SK-N-MC (cell line): ENCODE data around the gene ST8SIA6.
"Not testable (repeated sequence)": the region's sequence is repeated elsewhere in the genome, so short reads cannot be mapped to it uniquely, and the experiment has no call there.

Experiments used
- DNase-seq: peaks from one replicate; pipeline ENCODE4 v3.0.0-alpha.2; 2011; ENCODE audit warnings: low read depth, low spot score
- H3K27ac ChIP-seq: fragments of 200-600 bp; sonication (generic); 2 replicates; pipeline ENCODE4 v1.5.1; 2016; ENCODE audit warnings: mixed run types
- H3K36me3 ChIP-seq: fragments of 200-600 bp; sonication (generic); 2 replicates; pipeline ENCODE4 v1.6.1; 2017; ENCODE audit warnings: antibody characterized with exemption, low read length, mixed read lengths; ENCODE audit not compliant: insufficient read depth
- H3K4me3 ChIP-seq: fragments of 200-600 bp; sonication (generic); 2 replicates; pipeline ENCODE4 v1.5.1; 2016
- H3K9ac ChIP-seq: fragments of 200-600 bp; sonication (generic); 2 replicates; pipeline ENCODE4 v1.8.0; 2017; ENCODE audit warnings: mixed run types, mixed read lengths; ENCODE audit not compliant: insufficient read length
- H3K9me3 ChIP-seq: fragments of 200-600 bp; sonication (generic); 2 replicates; pipeline ENCODE4 v1.6.1; 2017; ENCODE audit warnings: low read depth, mild to moderate bottlenecking, antibody characterized with exemption, low read length, moderate library complexity, mixed read lengths
- EZH2 ChIP-seq: fragments of 200-600 bp; sonication (generic); IDR thresholded peaks from one replicate; pipeline ENCODE4 v1.6.1; 2017; ENCODE audit warnings: antibody characterized with exemption
- FOXP2 ChIP-seq: optimal IDR thresholded peaks from 2 replicates; pipeline ENCODE3; 2011; ENCODE audit warnings: mild to moderate bottlenecking, moderate library complexity; ENCODE audit not compliant: insufficient read depth; ENCODE audit errors: extremely low read length, control extremely low read depth
- POLR2AphosphoS5 ChIP-seq: IDR thresholded peaks from 2 replicates; pipeline ENCODE4 v1.6.1; 2012; ENCODE audit warnings: mild to moderate bottlenecking, low read depth, low read length, borderline replicate concordance

Gene ST8SIA6

GRCh38 chr10:17452060-17452841 lies 2.1 kb downstream of the ST8SIA6 start:
- Histone ChIP-seq H3K4me3 (no peak overlapping the region), H3K27ac (no peak overlapping the region), H3K9me3 (no peaks in the 10 kb centered on the region), H3K36me3 (no peaks in the 10 kb centered on the region), H3K9ac (no peak overlapping the region)
- TF ChIP-seq FOXP2 (no peak), POLR2AphosphoS5 (no peak)
- DNase-seq = no peak

- Histone ChIP-seq H3K27ac (no peak overlapping the region), H3K9me3 (no peaks in the 10 kb centered on the region), H3K9ac (no peak overlapping the region), H3K36me3 (no peaks in the 10 kb centered on the region), H3K4me3 (no peak overlapping the region)
- TF ChIP-seq FOXP2 = no peak
- no peak for TF ChIP-seq POLR2AphosphoS5
- no peak for TF ChIP-seq EZH2
- DNase-seq = no peak
These were observed 4.4 kb downstream of the ST8SIA6 start for GRCh38 chr10:17450024-17450423.

- no peaks in the 10 kb centered on the region for H3K36me3 ChIP-seq
- no peak for TF ChIP-seq POLR2AphosphoS5
- no peak for TF ChIP-seq EZH2
- TF ChIP-seq FOXP2 = no peak
- no peak for DNase-seq
- H3K4me3 ChIP-seq = no peak overlapping the region
- no peaks in the 10 kb centered on the region for H3K9me3 ChIP-seq
- no peak overlapping the region for H3K9ac ChIP-seq
- H3K27ac ChIP-seq = no peak overlapping the region
These were observed 8.9 kb downstream of the ST8SIA6 start for GRCh38 chr10:17445400-17445998.

- Histone ChIP-seq H3K36me3 (no peaks in the 10 kb centered on the region), H3K9ac (no peak overlapping the region), H3K9me3 (no peaks in the 10 kb centered on the region), H3K27ac (no peak overlapping the region), H3K4me3 (no peak overlapping the region)
- TF ChIP-seq FOXP2 = no peak
- no peak for TF ChIP-seq POLR2AphosphoS5
- TF ChIP-seq EZH2 = no peak
- DNase-seq = no peak
These were observed 10.0 kb downstream of the ST8SIA6 start for GRCh38 chr10:17444388-17444714.

GRCh38 chr10:17443707-17444387 lies 10.5 kb downstream of the ST8SIA6 start:
- Histone ChIP-seq H3K9me3 (no peaks in the 10 kb centered on the region), H3K4me3 (no peak overlapping the region), H3K27ac (no peak overlapping the region), H3K9ac (no peak overlapping the region), H3K36me3 (no peaks in the 10 kb centered on the region)
- TF ChIP-seq EZH2 = no peak
- TF ChIP-seq FOXP2 = no peak
- TF ChIP-seq POLR2AphosphoS5 = no peak
- no peak for DNase-seq

- no peak for TF ChIP-seq POLR2AphosphoS5
- no peak for TF ChIP-seq EZH2
- no peak for TF ChIP-seq FOXP2
- DNase-seq = no peak
- no peak overlapping the region for H3K9ac ChIP-seq
- no peak overlapping the region for H3K4me3 ChIP-seq
- H3K27ac ChIP-seq = no peak overlapping the region
- H3K9me3 ChIP-seq = no peaks in the 10 kb centered on the region
- no peaks in the 10 kb centered on the region for H3K36me3 ChIP-seq
These were observed 15.8 kb downstream of the ST8SIA6 start for GRCh38 chr10:17438583-17438982.

GRCh38 chr10:17436578-17436977 lies 17.8 kb downstream of the ST8SIA6 start:
- DNase-seq, H3K27ac ChIP-seq, H3K4me3 ChIP-seq, H3K36me3 ChIP-seq, H3K9me3 ChIP-seq, H3K9ac ChIP-seq: not testable (repeated sequence)

GRCh38 chr10:17435953-17436352 lies 18.4 kb downstream of the ST8SIA6 start:
- TF ChIP-seq FOXP2 (no peak), POLR2AphosphoS5 (no peak), EZH2 (no peak)
- DNase-seq = no peak
- Histone ChIP-seq H3K9me3 (no peaks in the 10 kb centered on the region), H3K36me3 (no peaks in the 10 kb centered on the region), H3K4me3 (no peak overlapping the region), H3K27ac (no peak overlapping the region), H3K9ac (no peak overlapping the region)
